GM21360 (cell line): ENCODE results near the gene METTL23.
"Not testable (repeated sequence)": the region's sequence is repeated elsewhere in the genome, so short reads cannot be mapped to it uniquely, and the experiment has no call there.

Source experiments
- ATAC-seq: cut with Tn5 transposase; IDR thresholded peaks from one replicate; pipeline ENCODE4 v1.9.1; 2021; ENCODE audit warnings: mild to moderate bottlenecking, moderate library complexity; ENCODE audit not compliant: unreplicated experiment

Gene METTL23

DNA sequence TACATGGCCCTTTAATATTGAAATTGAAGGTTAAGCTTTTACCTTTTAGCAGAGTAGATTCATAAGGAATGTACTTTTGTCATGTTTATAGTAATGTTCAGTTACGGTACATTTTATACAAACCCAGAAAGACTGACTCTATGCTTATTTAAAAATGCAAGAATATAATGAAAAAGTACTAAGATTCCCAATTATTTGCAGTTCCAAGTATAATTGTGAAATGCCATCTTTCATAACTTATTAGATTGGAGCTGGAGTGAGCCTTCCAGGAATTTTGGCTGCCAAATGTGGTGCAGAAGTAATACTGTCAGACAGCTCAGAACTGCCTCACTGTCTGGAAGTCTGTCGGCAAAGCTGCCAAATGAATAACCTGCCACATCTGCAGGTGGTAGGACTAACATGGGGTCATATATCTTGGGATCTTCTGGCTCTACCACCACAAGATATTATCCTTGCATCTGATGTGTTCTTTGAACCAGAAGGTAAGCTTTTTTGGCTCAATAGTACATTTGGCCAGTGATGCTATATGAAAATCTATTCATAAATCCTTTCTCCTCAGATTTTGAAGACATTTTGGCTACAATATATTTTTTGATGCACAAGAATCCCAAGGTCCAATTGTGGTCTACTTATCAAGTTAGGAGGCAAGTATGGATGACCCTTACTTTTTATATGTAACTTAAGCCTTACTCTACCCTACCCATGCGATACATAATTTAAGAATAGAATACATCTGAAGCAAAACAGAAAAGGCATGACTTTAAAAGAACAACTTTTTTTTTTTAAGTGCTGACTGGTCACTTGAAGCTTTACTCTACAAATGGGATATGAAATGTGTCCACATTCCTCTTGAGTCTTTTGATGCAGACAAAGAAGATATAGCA, 6.3 kb downstream of the METTL23 start:
- ATAC-seq = no peak

DNA sequence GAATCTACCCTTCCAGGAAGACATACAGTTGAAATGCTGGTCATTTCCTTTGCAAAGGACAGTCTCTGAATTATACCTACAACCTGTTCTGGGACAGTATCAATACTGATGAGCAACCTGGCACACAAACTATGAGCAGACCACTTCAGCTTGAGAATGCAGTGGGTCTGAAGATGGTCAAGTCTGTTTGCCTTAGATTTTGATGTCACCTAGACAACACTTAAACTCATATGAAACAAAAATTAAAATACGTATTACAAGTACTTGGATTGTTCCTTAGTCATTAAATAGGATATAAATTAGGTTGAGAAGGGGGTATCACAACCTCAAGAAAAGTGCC, 6.9 kb downstream of the METTL23 start:
- no peak for ATAC-seq

DNA sequence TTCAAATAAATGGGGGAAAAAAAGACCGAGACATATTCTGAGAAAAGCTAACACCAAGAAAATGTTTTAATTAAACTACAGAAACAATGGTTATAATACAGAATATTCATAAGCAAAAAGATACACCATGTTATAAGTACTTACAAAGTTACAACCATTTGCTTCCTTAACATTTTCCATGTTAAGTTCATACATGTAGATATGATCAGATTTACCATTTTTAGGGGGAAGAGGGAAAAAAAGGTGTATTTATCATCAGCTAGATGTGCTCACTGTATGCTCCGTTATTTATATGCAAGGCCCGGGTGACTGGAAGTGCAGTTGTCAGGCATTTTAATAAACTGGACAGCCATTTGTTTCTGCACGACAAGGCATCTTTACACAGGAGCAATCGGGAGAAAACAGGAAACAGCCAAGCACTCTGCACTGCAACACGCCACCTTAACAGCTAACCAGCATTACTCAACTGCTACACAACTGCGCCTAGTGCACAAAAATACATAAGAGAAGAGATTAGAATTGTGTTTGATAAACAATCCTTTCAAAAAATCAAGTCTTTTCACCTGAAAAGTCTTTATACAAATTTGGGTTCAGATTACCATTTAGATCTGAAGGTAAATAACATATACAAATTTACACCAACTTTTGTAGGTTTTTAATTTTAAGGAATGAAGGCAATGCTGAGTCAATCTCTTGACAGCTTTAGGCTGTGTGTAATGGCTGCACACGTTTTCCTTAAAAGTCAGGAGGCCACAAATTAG, 7.6 kb downstream of the METTL23 start:
- no peak for ATAC-seq

DNA sequence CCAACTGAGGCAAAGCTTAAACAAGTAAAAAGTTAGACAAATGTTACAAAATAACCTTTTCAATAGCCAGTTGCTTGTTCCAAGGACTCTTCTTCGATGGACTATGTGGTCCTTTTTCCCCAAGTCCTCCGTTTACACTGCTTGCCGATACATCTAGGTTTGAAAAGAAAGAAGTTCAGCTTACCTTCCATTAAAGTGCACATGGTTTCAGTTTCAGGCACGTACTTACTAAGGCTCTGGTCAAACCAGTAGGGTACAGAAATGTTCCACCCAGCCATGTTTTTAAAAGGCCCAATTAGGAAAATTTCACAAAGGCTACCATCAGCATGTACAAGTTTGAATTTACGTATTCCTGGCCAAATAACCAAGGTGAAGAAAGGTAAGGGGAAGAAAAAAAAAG, 8.4 kb downstream of the METTL23 start:
- no peak for ATAC-seq

DNA sequence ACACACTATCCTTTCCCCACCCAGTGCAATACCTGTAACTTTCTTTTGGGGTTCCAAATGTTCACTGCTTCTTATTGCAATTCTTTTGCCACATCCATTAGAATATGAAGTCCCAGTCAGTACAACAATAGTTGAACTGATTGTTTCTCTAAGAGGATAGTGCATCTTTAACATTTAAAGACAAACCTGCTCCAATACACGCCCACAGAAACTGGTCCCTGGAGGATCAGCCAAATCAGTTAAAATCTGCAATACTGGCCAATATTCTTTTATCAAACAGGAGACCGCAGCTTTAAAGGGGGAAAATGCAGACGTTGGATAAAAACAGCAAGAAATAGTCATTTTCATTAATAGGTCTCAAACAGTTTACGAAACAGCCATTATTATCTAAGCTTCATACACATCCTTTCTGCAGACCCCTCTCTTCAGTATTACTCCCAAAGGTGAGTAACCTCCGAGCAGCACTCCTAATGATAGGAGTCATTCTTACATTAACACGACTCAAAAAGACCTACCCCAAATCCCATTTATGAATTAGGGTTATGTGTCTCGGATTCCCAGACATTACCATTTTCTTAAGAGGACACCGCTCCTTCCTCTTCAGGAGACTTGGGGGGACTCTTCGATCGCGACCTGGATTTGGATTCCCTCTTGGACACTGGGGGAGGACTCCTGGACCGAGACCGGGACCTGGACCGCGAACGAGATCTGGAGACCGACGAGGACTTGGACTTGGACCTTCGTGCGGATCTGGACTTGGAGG, 9.1 kb downstream of the METTL23 start:
- no peak for ATAC-seq

DNA sequence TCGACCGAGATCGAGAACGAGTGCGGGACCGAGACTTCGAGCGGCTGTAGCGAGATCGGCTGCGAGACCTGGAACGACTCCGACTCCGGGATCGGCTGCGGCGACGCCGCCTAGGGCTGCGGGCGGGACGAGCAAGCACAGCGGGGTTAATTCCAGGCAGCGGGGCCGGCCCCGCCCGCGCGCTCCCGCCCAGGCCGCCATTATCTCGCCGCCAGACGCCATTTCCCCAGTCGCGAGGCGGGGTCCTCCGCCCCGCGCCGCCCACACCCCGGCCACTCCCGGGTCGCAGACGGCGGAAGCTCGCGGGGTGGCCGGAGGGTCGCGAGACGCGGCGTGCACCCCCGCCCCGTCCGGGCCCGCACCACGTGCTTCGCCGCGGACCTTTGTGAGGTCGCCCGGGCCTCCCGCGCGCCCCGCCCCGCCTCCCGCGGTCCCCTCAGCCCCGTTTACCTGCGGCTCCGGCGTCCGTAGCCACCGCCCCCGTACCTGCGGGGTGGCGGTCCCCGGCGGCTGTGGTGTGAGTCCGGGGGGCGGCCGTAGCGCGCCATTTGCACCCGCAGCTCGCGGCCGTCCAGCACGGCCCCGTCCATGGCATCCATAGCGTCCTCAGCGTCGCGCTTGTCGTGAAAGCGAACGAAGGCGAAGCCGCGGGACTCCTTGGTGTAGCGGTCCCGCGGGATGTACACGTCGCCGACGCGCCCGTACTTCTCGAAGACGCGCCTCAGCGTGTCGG, 9.9 kb downstream of the METTL23 start:
- ATAC-seq = peak; percentile 2

DNA sequence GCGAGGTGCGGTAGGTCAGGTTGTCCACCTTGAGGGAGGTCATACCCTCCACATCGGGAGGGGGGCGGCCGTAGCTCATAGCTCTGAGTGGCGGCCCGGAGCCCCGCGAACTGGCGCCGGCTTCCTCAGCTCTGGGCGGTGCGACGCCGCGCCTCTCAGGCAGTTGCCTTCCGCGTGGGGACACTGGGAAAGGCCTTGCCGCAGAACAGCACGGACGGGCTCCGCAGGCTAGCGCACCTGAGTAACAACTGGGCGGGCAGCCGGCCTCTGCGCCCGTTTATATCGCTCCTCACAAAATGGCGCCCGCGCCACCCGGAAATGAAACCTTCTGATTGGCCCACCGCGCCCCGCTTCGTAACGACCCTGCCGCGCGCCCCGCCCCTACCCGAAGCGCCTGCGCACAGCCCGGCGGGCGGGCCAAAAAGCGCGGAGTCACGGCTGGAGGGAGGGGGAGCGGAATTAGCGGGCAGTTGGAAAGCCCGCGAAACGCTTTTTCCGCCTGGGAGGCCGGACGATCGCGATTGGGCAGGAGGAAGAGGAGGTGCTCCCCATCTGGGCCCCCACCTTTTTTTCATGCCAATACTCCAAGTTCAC, 10.5 kb downstream of the METTL23 start, which contains the start of gene SRSF2:
SRSF2 (minus strand) TSS at position 250 of the 594 bp plus-strand sequence; CDS start at position 79, 171 bp downstream.
- peak; percentile 62 for ATAC-seq

DNA sequence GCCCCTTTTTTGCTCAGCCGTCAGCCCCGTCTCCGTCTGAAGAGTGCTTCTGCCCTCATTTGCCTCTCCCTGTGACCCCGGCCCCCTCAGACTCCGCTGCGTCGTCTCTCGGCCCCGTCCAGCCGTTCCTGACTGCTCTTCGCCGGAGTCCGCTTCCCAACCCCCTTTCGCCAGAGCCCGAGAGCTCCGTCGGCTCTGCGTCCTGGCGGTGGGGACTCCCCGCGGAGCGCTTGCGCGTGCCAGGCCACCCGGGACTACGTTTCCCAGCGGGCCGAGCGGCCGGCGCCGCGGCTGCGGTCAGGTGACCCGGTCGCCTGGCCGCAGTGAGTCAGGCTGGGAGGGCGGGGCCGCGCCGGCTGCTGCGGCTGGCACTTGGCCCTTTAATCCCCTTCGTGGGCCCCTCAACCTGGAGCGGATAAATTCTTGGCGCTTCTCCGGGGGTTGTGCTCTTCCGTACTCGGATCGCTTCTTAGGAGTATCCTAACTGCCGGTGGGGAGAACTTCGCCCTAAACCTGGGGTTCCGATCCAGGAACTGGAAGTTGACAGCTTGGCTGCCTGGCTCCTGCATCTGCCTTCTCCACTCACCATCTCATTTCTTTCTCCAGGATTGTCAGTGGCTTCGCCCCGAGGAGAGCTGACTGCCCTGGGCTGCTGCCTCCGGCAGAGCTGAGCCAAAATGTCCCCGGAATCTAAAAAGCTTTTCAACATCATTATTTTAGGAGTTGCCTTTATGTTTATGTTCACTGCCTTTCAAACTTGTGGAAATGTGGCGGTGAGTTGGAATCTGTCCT, 11.2 kb downstream of the METTL23 start, which contains the start of gene MFSD11:
MFSD11 (plus strand) TSS at position 444 of the 792 bp plus-strand sequence; CDS start at position 678, 234 bp downstream.
- ATAC-seq = peak; percentile 49

DNA sequence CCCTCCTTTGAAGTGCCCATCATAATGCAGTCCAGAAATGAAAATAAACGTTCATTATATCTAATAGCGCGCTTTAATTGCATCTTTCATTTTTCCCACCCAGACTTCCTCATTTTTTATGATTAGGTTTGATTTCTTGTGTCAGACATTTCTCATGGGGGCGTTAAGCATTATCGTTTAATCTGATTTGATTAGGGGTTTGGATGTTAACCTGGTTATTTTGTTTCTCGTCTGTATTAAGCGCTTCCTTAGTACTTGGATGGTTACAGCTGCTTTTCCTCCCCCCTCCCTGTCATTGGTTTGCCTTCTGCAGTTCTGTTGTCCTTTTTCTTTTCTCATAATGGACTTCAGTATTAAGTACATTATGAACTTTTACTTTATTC, 11.8 kb downstream of the METTL23 start:
- no peak for ATAC-seq

DNA sequence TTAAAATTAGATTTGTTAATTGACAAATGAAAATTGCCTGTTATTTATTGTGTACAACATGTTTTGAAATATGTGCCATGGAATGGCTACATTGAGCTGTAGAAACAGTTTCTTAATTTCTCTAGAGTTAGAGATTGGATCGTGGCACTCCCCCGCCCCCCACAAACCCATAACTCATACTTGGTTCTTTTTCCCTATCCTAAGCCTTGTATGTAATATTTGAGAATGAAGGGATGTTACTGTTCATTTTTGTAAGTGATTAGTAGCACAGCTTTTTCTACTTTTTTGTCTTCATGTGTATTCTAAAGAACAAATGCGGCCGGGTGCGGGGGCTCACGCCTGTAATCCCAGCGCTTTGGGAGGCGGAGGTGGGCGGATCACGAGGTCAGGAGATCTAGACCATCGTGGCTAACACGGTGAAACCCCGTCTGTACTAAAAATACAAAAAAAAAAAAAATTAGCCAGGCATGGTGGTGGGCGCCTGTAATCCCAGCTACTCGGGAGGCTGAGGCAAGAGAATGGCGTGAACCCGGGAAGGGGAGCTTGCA, 13.0 kb downstream of the METTL23 start:
- not testable (repeated sequence) for ATAC-seq

DNA sequence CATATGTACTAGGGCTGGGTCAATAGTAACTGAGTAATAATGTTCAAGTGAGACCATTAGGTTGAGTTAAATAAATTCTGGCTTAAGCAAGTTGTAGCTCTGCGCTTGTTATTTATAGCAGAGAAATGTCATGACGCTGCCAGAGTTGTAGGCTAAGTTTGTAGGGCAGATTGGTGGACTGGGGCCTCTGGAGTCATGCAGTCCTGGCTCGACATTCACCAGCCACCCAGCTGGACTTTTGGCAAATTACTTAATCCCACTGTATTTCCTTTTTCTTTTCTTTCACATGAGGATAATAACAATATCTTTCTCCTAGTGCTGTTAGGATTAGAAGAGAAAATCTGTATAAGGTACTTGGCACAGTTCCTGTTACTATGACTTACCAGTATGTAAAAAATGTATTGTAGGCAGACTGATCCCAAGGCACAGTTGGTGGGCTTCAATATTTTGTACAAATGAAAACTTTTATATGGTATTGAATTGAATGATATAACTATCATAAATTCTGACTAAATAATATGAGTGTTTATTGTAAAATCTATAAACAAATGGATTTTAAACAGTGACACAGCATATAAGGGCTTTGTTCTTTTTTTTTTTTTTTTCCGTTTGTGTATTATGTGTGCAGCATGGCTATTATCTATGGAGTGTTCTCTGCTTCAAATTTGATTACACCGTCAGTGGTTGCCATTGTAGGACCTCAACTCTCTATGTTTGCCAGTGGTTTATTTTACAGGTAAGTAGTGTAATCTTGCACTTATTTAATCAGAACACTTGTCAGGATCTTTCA, 13.9 kb downstream of the METTL23 start:
- no peak for ATAC-seq

DNA sequence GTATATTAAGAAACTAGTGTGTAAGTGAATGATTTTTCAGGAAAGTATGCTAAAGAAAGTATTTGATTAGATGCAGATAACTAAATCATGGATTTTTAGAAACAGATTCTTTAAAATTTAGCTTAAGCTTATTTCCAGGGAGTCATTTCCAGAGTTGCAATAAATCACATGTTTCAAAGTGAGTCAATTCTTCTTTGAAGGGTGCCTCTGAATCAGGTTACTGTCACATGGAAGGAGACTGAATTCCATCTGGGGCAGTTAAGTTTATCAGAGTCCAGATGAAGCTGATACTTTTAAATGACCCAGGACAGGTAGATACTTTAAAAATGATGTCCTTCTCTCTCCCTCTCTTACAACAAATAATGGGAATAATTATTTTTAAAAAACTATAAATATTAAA, 16.3 kb downstream of the METTL23 start:
- no peak for ATAC-seq

DNA sequence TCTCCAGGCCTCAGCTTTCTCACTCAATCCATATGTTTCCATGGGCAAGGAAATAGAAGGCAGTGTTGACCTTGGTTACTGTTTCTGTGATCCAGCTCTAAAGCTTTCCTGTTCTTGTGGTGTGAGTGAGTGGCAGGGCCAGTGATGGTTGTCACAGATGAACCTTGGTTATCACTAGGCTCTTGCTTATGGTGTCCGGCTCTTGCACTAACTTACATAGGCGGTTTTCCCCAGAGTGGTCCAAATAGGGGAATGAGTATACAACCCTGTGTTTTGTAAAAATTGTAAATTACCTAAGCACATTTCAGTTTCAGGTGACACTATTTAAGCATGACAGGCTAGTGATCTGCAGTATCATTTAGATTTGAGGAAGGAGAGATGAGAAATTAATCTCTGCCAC, 18.1 kb downstream of the METTL23 start:
- ATAC-seq = no peak

DNA sequence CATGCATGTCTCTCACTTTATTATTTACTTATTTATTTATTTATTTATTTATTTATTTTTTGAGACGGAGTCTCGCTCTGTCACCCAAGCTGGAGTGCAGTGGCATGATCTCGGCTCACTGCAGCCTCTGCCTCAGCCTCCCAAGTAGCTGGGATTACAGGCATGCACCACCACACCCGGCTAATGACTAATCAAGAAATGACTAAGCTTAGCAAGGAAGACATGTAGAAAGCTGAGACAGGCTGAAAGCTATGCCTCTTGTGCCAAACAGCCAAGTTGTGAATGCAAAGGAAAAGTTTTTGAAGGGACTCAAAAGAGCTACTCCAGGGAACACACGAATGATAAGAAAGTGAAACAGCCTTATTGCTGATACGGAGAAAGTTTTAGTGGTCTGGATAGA, 19.1 kb downstream of the METTL23 start:
- not testable (repeated sequence) for ATAC-seq

DNA sequence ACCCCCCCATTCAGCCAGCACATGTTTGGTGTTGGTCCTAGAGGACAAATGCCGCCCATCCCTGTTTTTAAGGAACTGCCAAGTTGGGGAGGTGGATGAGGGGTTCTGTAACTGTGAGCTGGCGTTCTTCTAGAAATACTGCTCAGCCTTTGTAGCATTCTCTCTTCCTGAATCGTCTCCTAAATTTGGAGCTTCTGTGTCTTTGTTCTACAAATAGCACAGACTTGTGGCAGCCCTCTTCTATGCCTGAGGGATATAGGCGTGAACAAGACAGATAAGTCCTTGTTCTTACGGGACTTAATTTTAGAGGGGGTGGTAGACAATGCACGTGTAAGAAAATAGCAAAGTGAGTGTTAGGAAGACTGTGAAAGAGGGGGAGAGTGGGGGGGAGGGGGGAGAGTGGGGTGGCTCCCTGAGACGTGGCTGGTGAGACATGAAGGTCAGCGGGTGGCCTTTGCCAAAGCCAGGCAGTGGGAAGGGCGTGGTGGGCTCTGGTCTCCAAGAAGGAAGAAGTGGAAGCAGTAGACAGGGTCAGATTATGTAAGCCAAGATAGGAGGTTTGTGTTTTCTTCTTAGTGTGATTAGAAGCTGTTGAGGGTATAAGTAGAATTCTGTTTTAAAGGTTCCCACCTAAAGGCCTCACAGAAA, 21.2 kb downstream of the METTL23 start:
- ATAC-seq = no peak

DNA sequence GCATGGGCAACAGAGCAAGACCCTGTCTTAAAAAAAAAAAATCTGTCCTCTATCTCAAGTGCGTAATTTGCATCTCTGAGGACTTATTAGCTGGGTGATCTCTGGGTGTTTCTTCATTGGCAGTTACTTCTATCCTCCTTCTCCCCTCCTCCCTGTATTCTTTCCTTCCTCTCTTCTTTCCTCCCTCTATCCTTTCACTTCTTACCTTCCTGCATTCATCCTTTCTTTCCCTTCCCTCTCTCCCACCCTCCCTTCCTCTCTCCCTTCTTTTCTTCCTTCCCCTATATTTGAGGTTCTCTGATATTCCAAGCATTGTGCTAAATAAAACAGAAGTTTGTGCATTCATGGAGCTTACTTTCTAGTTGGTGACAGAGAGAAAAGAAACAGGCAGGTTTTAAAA, 22.0 kb downstream of the METTL23 start:
- ATAC-seq = no peak

DNA sequence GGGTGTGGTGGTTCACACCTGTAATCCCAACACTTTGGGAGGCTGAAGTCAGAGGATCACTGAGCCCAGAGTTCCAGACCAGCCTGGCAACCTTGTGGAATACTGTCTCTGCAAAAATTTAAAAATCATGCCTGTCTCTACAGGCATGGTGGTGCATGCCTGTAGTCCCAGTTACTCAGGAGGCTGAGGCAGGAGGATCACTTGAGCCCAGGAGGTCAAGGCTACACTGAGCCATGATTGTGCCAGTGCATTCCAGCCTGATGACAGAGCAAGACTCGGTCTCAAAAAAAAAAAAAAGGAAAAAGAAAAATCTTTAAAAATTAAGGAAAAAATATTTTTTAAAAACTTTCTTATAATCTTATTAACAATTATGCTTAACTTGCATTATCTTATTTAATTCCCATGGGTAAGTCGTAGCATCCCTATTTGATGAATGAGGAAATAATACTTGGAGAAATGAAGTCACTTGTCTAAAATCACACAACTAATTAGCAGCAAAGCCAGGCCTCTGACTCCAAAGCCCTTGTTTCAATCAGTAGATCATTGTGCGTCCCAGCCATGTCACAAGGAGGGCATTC, 24.9 kb downstream of the METTL23 start:
- no peak for ATAC-seq
